ENCODE measurements around the gene XPOT. TPM values are rescaled to one million over a fixed set of nuclear protein-coding genes. Genes with fewer than 3 reads are reported as not detected.
A peak's percentile ranks its signal among the peaks of the same experiment; 100 is the strongest.
"Not testable (repeated sequence)": the region's sequence is repeated elsewhere in the genome, so short reads cannot be mapped to it uniquely, and the experiment has no call there.

The XPOT gene
- 10 to 100 TPM; 24.5 to 27.6 (median 26.8) TPM for total RNA-seq

GRCh38 chr12:64403707-64404469 is at the start of gene XPOT:
Gene XPOT, plus strand, starts transcription at chr12:64404392. Its CDS starts 5,644 bp downstream, at chr12:64410036.
- peak; percentile 75 to 95 for TF ChIP-seq POLR2AphosphoS5 (IDR thresholded peaks at IDR 0.05)
- TF ChIP-seq EP300 (IDR thresholded peaks at IDR 0.05): no peak
- TF ChIP-seq CTCF (IDR thresholded peaks at IDR 0.05): no peak
- no peaks in the 10 kb centered on the region for H3K9me3 ChIP-seq
- intact Hi-C loops (cut with DNase I): no loop called here
- 26% methylated on average over 25 of the region's 60 CpGs for WGBS
- no peaks in the 10 kb centered on the region for H3K27me3 ChIP-seq
- DNase-seq (ENCODE audit: extremely low spot score): peak; percentile 97
- peak within 1 kb of the TSS; percentile 98 to 99 (median 98) for H3K27ac ChIP-seq (replicated peaks in 1 of 4)
- H3K36me3 ChIP-seq: no peaks in the 10 kb centered on the region
- peak within 1 kb of the TSS; percentile 76 to 100 (median 94) for H3K4me3 ChIP-seq
- H3K4me1 ChIP-seq: peaks cover 10 to 21% (median 20%) of the 10 kb centered on the region in 4 donors

GRCh38 chr12:64356209-64356608 is 48.0 kb upstream of the XPOT start:
- DNase-seq (ENCODE audit: extremely low spot score); intact Hi-C loops (cut with DNase I); H3K4me1 ChIP-seq; H3K27me3 ChIP-seq; H3K27ac ChIP-seq (replicated peaks in 1 of 4); H3K36me3 ChIP-seq; H3K4me3 ChIP-seq: not testable (repeated sequence)
- 98% methylated on average over 2 of the region's 2 CpGs for WGBS
- peaks cover 0 to 14% (median 10%) of the 10 kb centered on the region in 4 donors for H3K9me3 ChIP-seq

GRCh38 chr12:64361173-64361572 is 43.0 kb upstream of the XPOT start:
- H3K36me3 ChIP-seq; DNase-seq (ENCODE audit: extremely low spot score); H3K4me3 ChIP-seq; H3K4me1 ChIP-seq; H3K27me3 ChIP-seq; intact Hi-C loops (cut with DNase I); H3K27ac ChIP-seq (replicated peaks in 1 of 4); H3K9me3 ChIP-seq: not testable (repeated sequence)
- 94% methylated on average over 3 of the region's 3 CpGs for WGBS

GRCh38 chr12:64362721-64363305 is 41.4 kb upstream of the XPOT start:
- H3K27ac ChIP-seq (replicated peaks in 1 of 4): no peak overlapping the region
- H3K4me1 ChIP-seq: no peaks in the 10 kb centered on the region
- H3K9me3 ChIP-seq: no peaks in the 10 kb centered on the region
- H3K27me3 ChIP-seq: no peaks in the 10 kb centered on the region
- intact Hi-C loops (cut with DNase I): no loop called here
- no peaks in the 10 kb centered on the region for H3K36me3 ChIP-seq
- TF ChIP-seq CTCF (IDR thresholded peaks at IDR 0.05) (no peak), POLR2AphosphoS5 (IDR thresholded peaks at IDR 0.05) (no peak), EP300 (IDR thresholded peaks at IDR 0.05) (no peak)
- H3K4me3 ChIP-seq: no peak overlapping the region
- no peak for DNase-seq (ENCODE audit: extremely low spot score)
- 93% methylated on average over 4 of the region's 4 CpGs for WGBS

- Histone ChIP-seq H3K27me3 (no peaks in the 10 kb centered on the region), H3K36me3 (no peaks in the 10 kb centered on the region), H3K27ac (replicated peaks in 1 of 4) (no peak overlapping the region), H3K9me3 (peaks cover 0 to 6% (median 3%) of the 10 kb centered on the region in 4 donors), H3K4me1 (no peaks in the 10 kb centered on the region), H3K4me3 (no peak overlapping the region)
- no peak for TF ChIP-seq POLR2A (IDR thresholded peaks at IDR 0.05; ENCODE audit: low read depth)
- no peak for TF ChIP-seq POLR2AphosphoS5 (IDR thresholded peaks at IDR 0.05)
- TF ChIP-seq CTCF (IDR thresholded peaks at IDR 0.05): no peak
- no peak for TF ChIP-seq EP300 (IDR thresholded peaks at IDR 0.05)
- 79% methylated on average over 1 of the region's 1 CpG for WGBS
- DNase-seq (ENCODE audit: extremely low spot score): no peak
- intact Hi-C loops (cut with DNase I): no loop called here
These were observed 20.5 kb upstream of the XPOT start for GRCh38 chr12:64383675-64384074.

Measured in esophagus muscularis mucosa (tissue), 4 donors.